Epithelial cell of proximal tubule (primary cell): ENCODE measurements around the gene USP35. TPM values are rescaled to one million over a fixed set of nuclear protein-coding genes. Genes with fewer than 3 reads are reported as not detected.

ENCODE experiments used
- DNase-seq: peaks from one replicate; pipeline ENCODE4 v3.0.0-alpha.2; 2011; ENCODE audit warnings: low read depth
- H3K4me3 ChIP-seq: 2 replicates; pipeline ENCODE4 v1.5.1; 2011; ENCODE audit warnings: low read depth, mild to moderate bottlenecking, low read length
- CTCF ChIP-seq: conservative IDR thresholded peaks from 2 replicates; pipeline ENCODE4 v1.5.1; 2012; ENCODE audit warnings: low read depth, mild to moderate bottlenecking, low read length
- total RNA-seq: library from RNA; depleted of rRNA; stranded (reverse); fragments of >200 nt; gene quantifications from 2 replicates; pipeline ENCODE4 v1.2.3, GENCODE V29; 2015

USP35 gene
- total RNA-seq, 1 donor from 2014 or later: 6.1 TPM

DNA sequence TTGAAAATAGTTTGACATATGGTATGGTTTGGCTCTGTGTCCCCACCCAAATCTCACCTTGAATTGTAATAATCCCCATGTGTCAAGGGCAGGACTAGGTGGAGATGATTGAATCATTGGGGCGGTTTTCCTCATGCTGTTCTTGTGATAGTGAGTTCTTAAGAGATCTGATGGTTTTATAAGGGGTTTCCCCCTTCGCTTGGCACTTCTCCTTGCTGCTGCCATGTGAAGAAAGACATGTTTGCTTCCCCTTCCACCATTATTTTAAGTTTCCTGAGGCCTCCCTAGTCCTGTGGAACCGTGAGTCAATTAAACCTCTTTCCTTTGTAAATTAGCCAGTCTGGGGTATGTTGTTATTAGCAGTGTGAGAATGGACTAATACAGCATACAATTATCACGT lies 8.0 kb upstream of the USP35 start:
- no peak for DNase-seq
- H3K4me3 ChIP-seq: no peak overlapping the region
- no peak for TF ChIP-seq CTCF

- no peak overlapping the region for H3K4me3 ChIP-seq
- DNase-seq: no peak
- TF ChIP-seq CTCF: no peak
Measured at GRCh38 chr11:78181185-78181584, 7.5 kb upstream of the USP35 start.

GRCh38 chr11:78187366-78188285 lies 1.1 kb upstream of the USP35 start:
- DNase-seq: no peak
- TF ChIP-seq CTCF: no peak

DNA sequence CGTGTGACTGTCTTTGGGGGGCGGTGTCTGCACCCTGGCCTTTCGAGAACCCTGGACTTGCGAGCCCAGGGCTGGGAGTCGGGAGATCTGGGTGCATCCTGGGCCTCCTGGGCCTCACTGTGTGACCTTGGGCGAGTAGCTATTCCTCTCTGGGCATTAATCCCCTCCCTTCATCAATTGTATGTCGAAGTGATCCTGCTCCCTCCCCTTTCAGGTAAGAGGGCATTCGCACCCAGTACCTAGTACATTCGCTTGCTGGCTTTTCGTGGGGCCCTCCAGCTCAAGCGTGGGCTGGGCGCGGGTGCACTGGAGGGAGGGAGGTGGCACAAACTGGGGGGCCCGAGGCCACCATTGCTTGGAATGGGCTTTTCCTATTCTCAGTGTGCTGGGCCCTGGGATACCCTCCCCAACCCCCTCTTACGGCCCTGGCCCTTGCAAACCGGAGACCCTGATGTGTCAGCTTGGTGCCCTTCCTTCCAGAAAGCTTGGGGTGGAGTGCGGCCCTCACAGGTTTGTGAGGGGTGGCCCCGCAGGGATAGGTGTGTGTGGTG lies 530 bp downstream of the USP35 start:
- no peak for TF ChIP-seq CTCF
- no peak for DNase-seq
- H3K4me3 ChIP-seq: peak overlapping the region; percentile 80

More at GRCh38 chr11:78187366-78188285, 1.1 kb upstream of the USP35 start:
- peak overlapping the region; percentile 80 for H3K4me3 ChIP-seq

DNA sequence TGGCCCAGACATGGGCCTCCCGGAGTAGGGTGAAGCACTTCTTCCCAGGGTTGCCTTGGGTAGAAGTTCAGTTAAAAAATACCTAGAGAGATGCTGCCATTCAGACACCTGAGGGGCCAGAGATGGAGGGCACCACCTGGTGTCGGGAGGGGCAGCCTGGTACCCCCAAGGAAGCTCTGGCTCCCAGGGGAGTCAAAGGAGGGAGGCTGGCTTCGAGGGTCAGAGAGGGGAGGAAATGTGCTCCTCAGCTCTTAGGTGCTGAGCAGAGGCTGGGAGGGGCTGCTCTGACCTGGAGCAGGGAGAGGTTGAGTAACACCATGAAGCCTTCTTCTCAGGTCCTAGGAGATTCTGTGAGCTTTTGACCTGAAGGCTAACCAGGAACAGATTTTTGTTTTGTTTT lies 1.1 kb downstream of the USP35 start:
- TF ChIP-seq CTCF: no peak
- no peak for DNase-seq
- H3K4me3 ChIP-seq: peak overlapping the region; percentile 80

- DNase-seq: no peak
- TF ChIP-seq CTCF: no peak
- H3K4me3 ChIP-seq: no peak overlapping the region
Measured at GRCh38 chr11:78190374-78190773, 1.7 kb downstream of the USP35 start.
